Activated naive CD4-positive, alpha-beta T cell treated with anti-CD3 and anti-CD28 coated beads, Interleukin-2, amount 50 U/mL, for 16 hours (primary cell): ENCODE results near the gene CENPU.
"Not testable (repeated sequence)": the region's sequence is repeated elsewhere in the genome, so short reads cannot be mapped to it uniquely, and the experiment has no call there.

Experiments used
- DNase-seq: peaks from one replicate; pipeline ENCODE4 v3.0.0-alpha.2; 2020

CENPU gene

DNA sequence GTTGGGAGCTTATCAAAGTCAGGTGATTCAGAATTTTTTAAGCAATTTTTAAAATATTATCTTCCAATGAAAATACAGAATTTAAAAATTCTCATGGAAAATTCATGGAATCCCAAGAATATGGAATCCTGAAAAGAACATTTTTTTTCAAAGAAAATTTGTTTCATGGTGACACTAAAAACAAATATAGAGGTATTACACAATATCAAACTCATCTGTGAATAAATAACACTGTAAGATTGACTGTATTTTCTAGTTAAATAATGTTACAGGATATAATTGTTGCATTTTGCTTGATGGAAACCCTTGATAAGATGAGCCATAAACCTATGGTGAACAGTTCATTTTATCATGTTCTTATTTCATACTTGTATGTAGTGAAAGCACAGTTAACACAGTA is 72.9 kb downstream of the CENPU start:
- DNase-seq = no peak

DNA sequence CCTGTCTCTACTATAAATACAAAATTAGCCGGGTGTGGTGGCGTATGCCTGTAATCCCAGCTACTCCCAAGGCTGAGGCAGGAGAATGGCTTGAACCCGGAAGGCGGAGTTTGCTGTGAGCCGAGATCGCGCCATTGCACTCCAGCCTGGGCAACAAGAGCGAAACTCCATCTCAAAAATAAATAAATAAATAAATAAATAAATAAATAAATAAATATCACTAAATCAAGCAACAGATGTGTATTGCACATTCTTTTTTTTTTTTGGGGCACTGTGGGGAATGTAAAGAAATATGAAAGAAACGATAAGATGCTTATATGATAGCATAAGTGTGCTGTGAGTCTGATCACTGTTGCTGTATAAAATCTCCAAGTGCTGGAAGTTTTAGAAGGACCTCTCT is 76.1 kb downstream of the CENPU start:
- DNase-seq = not testable (repeated sequence)

DNA sequence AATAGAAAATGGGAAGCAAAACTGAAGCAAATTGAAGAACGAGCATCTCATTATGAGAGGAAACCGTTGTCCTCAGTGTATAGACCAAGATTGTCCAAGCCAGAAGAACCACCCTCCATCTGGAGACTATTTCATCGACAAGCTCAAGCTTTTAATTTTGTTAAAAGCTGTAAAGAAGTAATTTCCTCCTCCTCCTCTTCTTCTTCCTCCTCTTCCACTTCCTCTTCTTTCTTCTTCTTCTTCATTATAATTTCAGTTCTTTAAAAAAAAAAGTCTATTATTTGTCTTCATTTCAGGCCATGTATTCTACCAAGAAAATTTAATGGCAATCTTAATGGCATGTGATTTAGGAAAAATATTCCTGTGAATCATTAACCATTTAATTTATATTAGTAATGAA is 76.8 kb downstream of the CENPU start:
- DNase-seq = no peak

DNA sequence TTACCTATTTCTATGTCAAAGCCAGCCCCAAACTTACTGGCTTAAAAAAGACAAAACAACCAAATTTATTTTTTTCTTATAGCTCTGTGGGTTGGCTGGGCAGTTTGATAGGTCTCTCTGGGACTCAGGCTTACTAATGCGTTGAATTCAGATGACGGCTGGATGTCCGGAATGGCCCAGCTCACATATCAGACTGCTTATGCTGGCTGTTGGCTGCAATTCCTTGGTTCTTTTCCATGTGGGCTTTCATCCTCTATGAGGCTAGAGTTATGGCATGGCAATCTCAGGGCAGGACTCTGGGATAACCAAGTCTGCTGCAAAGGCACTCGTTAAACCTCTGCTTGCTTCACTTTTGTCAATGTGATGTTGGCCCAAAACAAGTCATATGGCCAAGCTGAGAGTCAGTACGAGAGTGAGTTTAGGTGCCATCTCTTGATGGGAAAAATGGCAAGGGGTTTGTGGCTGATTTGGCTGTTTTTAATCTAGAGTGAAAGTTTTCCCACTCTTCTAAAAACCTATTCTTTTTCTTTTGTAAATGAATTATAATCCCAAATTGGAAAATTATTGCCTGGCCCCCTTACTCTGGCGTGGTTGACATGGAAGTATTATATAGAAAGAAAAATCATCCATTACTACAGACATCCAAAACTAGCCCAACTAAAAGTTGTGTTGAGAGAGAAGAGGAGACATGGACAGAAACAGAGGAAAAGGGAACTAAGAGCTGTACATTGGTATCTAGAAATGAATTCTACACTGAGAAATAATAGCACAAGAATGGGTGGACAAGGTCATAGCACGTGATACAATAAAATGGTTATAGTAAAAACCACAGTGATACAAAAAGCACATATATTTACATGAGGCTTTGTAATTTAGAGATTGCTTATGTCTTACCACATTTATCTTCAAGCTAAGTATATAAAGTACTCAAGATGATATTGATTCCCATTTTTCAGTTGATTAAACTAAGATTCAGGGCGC is 77.7 kb downstream of the CENPU start:
- no peak for DNase-seq

DNA sequence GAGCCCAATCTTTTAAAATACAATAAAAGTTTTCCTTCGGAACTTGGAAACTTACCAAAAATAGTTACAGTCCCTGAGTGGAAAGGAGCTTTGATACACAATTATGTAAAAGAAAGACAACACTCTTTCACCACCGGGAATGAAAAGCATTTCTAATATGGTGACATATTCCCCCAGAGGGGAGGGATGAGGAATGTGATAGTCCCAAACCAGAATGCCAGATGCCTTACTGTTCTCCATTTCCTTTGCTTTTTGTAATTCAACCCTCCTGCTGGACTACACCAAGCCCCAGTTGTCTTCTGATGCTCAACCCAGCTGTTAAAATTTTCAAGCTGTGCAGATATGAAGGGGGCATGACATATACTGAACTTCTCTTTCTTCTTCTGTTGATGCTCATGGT is 80.2 kb downstream of the CENPU start:
- DNase-seq = no peak

DNA sequence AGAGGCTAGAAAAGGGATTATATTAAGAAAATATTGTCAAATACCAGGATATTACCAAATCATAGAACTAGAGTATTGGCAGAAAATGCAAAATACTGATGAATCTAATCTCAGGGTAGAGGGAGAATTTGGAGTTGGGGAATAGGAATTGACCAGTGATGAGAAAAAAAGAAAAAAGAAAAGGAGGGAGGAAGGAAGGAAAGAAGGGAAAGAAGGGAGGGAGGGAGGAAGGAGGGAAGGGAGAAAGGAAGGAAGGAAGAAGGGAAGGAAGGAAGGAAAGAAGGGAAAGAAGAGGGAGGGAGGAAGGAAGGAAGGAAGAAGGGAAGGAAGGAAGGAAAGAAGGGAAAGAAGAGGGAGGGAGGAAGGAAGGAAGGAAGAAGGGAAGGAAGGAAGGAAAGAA is 81.2 kb downstream of the CENPU start:
- not testable (repeated sequence) for DNase-seq

DNA sequence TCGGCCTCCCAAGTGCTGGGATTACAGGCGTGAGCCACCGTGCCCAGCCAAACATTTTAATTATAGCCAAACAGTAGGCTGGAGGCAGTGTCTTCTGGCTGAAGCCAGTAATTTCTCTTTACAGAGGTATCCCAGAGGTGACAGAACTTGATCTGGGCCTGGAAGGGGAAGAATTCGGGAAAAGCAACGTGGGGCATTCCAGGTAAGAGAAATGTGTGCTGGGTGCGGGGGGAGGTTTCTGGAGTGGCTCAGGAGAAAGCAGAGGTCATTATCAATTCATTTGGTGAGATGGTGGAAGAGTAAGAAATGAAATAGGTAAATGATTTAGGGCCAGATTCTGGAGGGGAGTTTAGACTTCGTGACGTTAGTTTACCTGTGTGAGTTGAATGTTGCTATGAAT is 82.0 kb downstream of the CENPU start:
- DNase-seq = no peak

DNA sequence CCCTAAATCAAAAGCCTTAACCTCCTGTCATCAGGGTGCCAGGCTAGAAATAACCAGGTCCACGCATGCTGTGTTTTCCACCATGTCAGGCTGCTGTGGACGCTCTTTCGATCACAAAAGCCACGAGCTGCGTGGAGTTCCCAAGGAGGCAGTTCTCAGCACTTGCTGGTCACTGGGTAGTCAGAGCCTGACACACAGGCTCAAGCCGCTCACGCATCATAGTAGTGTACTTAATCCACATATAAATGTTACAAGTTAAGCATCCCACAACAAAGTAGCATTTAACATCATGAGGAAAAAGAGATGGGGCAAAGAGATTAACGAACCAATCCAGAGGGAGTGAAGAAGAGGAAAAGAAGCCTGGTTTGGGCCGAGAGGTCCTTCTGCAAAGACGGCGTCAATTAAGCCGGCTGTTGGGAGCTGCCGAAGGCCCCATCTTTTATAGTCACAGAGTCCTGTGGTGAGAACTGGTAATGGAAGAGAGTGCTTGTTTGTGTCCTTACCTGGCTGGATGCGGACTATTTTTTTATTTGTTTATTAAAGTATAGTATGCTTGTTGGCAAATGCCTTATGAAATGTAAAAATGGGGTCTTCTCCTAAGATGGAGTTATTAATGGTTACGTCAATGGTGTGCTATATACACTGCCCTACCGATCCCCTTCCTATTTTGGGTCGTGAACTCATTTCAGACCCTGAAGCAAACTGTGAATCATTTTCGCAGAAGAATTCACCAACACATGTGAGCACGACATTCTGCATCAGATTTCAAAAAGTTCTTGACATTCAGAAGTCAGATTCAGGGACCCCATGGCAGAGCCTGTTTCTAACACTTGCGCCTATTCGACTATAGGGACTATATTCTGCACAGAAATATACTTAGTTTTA is 83.7 kb downstream of the CENPU start:
- DNase-seq = no peak

DNA sequence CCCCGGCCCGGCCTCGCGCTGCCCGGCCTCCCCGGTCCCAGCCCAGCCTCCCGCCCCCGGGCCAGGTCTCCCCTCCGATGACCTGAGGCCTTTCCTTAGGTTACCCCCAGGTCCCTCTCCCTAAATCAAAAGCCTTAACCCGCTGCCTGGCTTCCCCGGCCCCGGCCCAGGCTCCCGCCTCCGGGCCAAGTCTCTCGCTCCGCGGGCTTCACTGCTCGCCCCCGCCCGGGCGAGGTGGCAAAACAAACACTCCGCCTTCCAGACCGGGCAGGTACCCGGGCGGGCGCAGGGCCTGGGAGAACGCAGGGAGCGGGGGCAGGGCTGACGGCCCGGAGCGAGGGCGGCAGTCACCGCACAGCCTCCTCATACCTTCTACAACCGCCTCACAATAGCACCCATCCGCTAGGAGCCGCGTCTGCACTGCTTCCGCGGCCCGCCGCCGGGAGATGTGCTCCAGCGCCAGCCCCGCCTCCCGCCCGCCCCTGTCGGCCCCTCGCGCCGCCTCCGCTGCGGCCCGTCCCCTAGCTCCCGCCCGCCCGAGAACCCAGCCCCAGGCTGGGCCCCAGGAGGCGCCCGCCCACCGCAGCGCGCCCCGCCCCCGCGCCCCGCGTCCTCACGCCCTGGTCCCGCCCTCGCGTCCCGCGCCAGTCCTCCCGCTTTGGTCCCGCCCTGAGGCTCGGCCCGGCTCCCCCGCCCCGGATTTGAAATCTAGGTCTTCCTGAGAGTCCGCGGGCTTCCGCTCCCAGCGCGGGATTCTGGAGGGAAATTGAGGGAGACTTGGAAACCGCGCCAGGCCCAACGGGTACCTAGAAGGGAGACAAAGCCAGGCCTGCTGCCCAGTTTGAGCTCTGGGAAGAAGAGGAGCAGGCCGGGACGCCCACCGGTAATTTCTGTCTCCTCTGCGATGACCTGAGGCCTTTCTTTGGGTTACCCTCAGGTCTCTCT is 84.6 kb downstream of the CENPU start, which contains the start of the genes CASP3 and PRIMPOL:
Gene CASP3 (minus strand): TSS at position 422 of the 945 bp plus-strand sequence. CDS start 10,994 bp downstream, outside the sequence.
Gene PRIMPOL (plus strand): TSS at position 713 of the 945 bp plus-strand sequence. CDS start 7,403 bp downstream, outside the sequence.
- DNase-seq = peak; percentile 95

DNA sequence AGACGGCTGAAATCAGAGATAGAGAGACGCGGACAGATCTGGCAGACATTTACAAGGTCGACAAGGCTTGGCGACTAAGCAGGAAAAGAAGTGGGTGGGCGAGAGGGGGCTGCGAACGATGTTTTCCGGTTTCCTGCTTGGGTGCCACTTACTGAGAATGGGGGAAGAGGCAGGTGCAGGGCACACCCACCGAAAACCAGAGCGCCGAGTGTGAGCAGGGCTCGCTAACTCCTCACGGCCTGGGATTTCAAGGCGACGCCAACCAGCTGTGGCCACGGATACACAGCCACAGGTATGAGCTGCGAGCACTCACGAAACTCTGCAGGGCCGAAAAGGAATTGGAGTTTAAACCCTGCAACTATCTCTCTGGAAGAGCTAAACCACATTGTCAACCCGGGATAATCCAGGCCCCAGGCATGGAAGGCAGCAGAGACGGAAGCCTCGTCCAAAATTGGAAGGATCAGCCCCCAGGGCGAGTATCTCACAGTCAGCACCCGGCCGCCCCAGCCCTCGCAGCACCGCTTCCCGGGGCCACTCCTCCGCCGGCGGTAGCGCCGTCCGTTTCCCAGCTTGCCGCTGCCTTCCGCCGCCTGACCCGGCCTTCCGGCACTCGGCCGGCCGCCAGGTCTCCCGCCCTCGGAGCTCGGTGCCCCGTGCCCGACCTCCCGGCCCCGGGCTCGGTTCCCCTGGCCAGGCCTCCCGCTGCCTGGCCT is 85.4 kb downstream of the CENPU start:
- DNase-seq = peak; percentile 31

DNA sequence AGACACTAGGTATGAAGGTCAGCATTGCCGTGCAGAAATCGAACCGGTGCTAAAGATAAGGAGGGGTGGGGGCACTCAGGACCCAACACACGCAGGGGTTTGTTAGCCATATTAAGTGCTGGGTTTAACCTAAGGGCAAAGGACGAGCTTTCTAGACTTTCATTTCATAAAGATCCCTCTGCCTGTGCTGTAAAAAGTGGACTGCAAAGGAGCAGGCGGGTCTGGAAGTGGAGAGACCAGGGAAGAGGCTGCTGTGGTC is 85.9 kb downstream of the CENPU start:
- no peak for DNase-seq

DNA sequence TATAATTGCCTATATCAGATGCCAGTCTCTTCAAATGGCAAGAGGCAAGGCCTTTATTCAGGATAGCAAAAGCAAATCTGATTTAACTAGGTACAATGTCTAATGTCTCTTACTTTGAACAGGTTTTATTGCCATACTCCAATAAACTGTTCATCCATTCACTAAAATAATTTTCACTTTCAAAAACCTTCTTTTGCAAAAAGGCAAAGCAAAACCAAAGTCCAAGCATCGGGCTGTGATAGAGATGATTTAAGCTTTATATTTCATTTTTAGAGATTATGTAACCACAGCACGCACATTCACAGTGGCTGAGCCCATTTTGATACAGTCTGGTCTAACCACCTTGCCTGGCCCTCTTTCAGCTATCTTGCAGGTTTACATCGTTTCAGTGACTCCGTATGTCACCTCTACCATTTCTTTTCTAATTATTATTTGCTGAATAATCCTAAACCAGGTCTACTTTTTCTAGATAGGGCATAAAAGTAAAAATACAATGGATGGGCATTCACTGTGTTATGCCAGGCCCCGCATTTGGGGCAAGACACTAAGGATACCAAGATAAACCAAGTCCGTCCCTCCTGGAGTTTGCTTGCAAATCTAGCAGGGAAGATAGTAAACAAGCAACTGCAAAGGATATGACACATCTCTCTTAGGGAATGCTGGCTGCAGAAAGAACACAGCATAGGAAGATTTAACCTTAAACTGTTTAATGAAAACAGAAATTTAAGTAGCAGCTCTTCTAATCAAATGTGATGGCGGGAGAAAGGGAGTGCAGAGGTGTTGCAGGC is 86.4 kb downstream of the CENPU start:
- DNase-seq = no peak

DNA sequence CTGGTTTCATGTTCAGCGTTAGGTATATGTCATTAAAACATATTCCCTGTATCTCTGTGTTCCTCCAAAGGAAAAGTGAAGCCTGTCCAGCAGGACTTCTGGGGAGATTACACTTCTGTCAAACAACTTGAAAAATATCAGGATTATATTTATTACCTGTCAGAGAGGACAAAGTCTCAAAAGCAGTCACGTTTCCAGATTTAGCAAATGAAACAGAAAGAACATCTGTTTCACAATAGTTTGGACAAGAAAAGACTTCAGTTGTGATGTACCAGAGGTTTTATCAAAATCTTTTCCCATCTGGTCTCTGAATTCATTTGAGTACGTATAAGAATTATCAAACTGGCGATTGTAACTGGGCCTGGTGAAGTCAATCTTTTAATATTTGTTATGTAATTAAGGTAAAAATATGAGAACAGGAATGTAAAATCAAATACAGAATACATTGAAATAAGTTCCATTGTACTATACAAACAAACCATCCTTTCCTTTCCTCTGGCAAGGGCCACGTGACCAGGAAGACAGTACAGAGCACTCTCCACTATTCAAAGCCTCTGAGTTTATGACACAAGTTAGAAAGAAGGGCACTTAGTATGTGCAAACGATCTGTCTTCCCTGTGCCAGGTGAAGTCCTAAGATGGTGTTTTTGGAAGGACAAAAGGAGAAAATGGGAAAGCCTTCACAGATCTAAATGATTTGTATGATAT is 87.8 kb downstream of the CENPU start:
- no peak for DNase-seq

DNA sequence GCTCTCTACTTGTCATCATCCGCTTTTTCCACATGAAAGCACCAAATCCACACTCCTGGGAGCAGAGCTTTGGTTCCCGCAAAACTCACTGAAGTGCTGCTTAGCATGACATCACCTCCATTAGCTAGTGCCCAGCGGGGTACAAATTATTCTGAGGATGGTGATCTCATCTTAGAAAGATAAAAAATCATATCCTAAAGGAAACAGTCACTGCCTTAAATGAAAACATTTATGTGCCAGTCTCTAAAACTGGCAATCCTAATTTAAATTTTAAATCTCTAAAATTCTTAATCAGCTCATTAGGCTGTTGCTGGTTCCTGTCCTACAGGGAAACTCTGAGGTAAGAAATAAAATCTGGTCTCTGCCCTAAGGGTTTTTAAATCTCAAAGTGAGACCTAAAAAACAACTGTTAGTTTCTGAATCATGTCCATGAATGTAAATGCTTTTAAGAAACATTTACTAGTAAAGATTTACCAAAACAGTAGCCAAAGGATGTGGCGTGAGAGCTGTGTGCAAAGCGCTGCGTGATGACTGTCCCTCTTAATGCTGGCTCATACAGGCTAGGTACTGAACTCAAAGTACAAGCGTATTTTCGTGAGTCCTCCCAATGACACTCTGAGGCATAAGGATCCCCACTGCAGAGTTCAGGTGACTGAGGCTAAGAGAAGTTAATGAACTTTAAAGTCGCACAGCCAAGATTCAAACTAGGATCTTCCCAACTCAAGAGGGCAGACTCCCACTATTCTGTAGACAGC is 89.2 kb downstream of the CENPU start:
- DNase-seq = no peak
